Mucosa of descending colon (tissue), 3 donors: ENCODE measurements around the gene VPREB1. TPM values are rescaled to one million over a fixed set of nuclear protein-coding genes. Genes with fewer than 3 reads are reported as not detected.

ENCODE experiments used
- ATAC-seq: fragments of 200-7000 bp; cut with Tn5 transposase; one replicate; pipeline ENCODE4 v1.9.1; 2020; ENCODE audit warnings: mild to moderate bottlenecking, moderate library complexity
- DNase-seq, 3 donors: peaks; one replicate each; pipeline ENCODE4 v3.0.0-alpha.2; 2020
- H3K36me3 ChIP-seq: fragments of 200-600 bp; one replicate; pipeline ENCODE4 v1.8.0; 2021; ENCODE audit warnings: low read depth, mild to moderate bottlenecking
- H3K4me1 ChIP-seq: fragments of 200-600 bp; one replicate; pipeline ENCODE4 v1.8.0; 2021; ENCODE audit warnings: low read depth, mild to moderate bottlenecking
- H3K4me3 ChIP-seq: fragments of 200-600 bp; one replicate; pipeline ENCODE4 v1.8.0; 2021; ENCODE audit warnings: mild to moderate bottlenecking
- H3K9me3 ChIP-seq: fragments of 200-600 bp; one replicate; pipeline ENCODE4 v1.8.0; 2021; ENCODE audit warnings: mild to moderate bottlenecking
- CTCF ChIP-seq: fragments of 200-600 bp; IDR thresholded peaks from one replicate; pipeline ENCODE4 v1.8.0; 2022; ENCODE audit warnings: antibody characterized with exemption, mild to moderate bottlenecking
- intact Hi-C, 2 donors: fragments of 100-400 bp; cut with DNase I in 1 of 2; cut with micrococcal nuclease in 1 of 2; formaldehyde crosslinking; loops; one replicate each; pipeline versions ENCODE4 v1.11.0 to v1.11.1; 2022; cut with DNase I, micrococcal nuclease
- total RNA-seq, 3 donors: library from RNA; stranded (reverse); fragmentation: NEBNext Ultra II Directional in 2 of 3; extraction: Animal tissue kit (Norgen Biotek cat#: 25700) in 2 of 3; gene quantifications; one replicate each; pipeline versions ENCODE4 v1.2.1 to v1.2.4, GENCODE V29; 2021 to 2023
- donor health status: DM: no; HTN: no; CAD: no; lungs with moderate emphysema.
- donor health status: DM: no; HTN: no; CAD: no.
- donor health status: DM: no; HTN: yes; CAD: no.

Gene VPREB1
- total RNA-seq, 3 donors from 2014 or later: not detected

GRCh38 chr22:22210889-22211833 lies 33.4 kb upstream of the VPREB1 start:
- intact Hi-C loops: no loop called here
- ATAC-seq (no peak), DNase-seq (no peak)
- no peaks in the 10 kb centered on the region for H3K9me3 ChIP-seq
- H3K36me3 ChIP-seq: no peaks in the 10 kb centered on the region
- no peaks in the 10 kb centered on the region for H3K4me1 ChIP-seq
- TF ChIP-seq CTCF: no peak
- H3K4me3 ChIP-seq: no peak overlapping the region

GRCh38 chr22:22213231-22213630 lies 31.4 kb upstream of the VPREB1 start:
- Histone ChIP-seq H3K4me1 (no peaks in the 10 kb centered on the region), H3K9me3 (no peaks in the 10 kb centered on the region), H3K4me3 (no peak overlapping the region), H3K36me3 (no peaks in the 10 kb centered on the region)
- DNase-seq (no peak), ATAC-seq (no peak)
- TF ChIP-seq CTCF: no peak
- intact Hi-C loops: no loop called here

GRCh38 chr22:22214819-22215329 lies 29.7 kb upstream of the VPREB1 start:
- TF ChIP-seq CTCF: no peak
- Histone ChIP-seq H3K4me3 (no peak overlapping the region), H3K4me1 (no peaks in the 10 kb centered on the region), H3K36me3 (no peaks in the 10 kb centered on the region), H3K9me3 (no peaks in the 10 kb centered on the region)
- ATAC-seq (no peak), DNase-seq (no peak)
- intact Hi-C loops: no loop called here

GRCh38 chr22:22215659-22216449 lies 28.7 kb upstream of the VPREB1 start:
- no peaks in the 10 kb centered on the region for H3K9me3 ChIP-seq
- TF ChIP-seq CTCF: no peak
- no peaks in the 10 kb centered on the region for H3K4me1 ChIP-seq
- DNase-seq: no peak
- no peak overlapping the region for H3K4me3 ChIP-seq
- ATAC-seq: no peak
- intact Hi-C loops: no loop called here
- no peaks in the 10 kb centered on the region for H3K36me3 ChIP-seq

- DNase-seq (no peak), ATAC-seq (no peak)
- TF ChIP-seq CTCF: no peak
- Histone ChIP-seq H3K4me3 (no peak overlapping the region), H3K4me1 (no peaks in the 10 kb centered on the region), H3K36me3 (no peaks in the 10 kb centered on the region), H3K9me3 (no peaks in the 10 kb centered on the region)
- intact Hi-C loops: no loop called here
Observed at GRCh38 chr22:22216450-22216959, 28.1 kb upstream of the VPREB1 start.
